Sigmoid colon (tissue), 4 donors: ENCODE data around the gene BCR.

ENCODE experiments used
- POLR2A ChIP-seq, 2 donors: fragments of 450-650 bp; IDR thresholded peaks; one replicate each; pipeline ENCODE4 v1.6.1; 2016; ENCODE audit warnings: antibody characterized with exemption in 2 of 2, mild to moderate bottlenecking in 2 of 2, moderate library complexity in 2 of 2
- POLR2AphosphoS5 ChIP-seq, 4 donors: sonication (generic); formaldehyde crosslinking; IDR thresholded peaks; one replicate each; pipeline ENCODE4 v1.6.1; 2017; ENCODE audit warnings: antibody characterized with exemption in 4 of 4
- TF ChIP-seq, protein P1 (sequence below), 4 experiments: fragments of 450-650 bp in 3 of 4; fragments of 200-600 bp in 1 of 4; IDR thresholded peaks; one replicate each; pipeline ENCODE4 v1.5.1; 2016 to 2019; ENCODE audit warnings: antibody characterized with exemption in 4 of 4, mild to moderate bottlenecking in 3 of 4, moderate library complexity in 2 of 4

DNA sequence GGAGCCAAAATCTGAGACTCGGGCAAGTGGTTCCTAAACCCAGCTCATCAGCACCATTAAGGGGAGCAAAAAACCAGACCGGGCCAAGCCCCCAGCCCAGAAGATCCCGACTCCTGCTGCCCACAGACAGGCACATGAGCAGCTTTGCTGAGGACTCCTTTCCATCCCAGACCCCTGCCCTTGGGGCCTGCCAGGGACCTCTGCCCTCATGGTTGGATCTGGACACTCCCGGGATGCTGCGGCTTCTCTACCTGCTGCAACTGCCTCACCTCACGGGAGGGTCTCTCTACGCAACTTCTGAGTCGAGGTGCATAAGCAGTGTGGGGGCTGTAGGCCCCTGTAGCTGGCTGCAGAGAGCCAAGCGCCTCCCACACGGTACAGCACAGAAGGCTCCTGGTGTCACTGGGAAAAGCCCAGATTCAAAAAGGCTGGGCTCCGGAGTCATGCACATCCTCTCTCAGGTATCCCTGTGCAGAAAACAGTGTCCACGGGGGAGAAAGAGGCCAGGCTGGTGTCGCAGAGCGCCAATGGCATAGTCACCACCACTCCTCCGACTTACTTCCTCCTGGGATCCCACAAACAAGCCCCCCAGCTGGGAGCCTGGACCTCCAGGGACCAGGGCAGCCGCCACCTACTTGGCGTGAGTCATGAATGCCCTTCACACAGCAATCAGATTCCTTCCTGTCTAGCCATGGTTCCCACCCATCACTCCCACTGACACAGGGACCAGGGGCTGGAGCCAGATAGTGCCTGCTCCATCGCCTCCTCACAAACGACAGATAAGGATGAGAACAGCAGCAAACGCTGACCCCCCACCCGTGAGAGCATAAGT, 122.1 kb downstream of the BCR start:
- no peak for TF ChIP-seq POLR2AphosphoS5 (IDR thresholded peaks at IDR 0.05)
- TF ChIP-seq POLR2A (IDR thresholded peaks at IDR 0.05): no peak
- TF ChIP-seq, protein P1, sequence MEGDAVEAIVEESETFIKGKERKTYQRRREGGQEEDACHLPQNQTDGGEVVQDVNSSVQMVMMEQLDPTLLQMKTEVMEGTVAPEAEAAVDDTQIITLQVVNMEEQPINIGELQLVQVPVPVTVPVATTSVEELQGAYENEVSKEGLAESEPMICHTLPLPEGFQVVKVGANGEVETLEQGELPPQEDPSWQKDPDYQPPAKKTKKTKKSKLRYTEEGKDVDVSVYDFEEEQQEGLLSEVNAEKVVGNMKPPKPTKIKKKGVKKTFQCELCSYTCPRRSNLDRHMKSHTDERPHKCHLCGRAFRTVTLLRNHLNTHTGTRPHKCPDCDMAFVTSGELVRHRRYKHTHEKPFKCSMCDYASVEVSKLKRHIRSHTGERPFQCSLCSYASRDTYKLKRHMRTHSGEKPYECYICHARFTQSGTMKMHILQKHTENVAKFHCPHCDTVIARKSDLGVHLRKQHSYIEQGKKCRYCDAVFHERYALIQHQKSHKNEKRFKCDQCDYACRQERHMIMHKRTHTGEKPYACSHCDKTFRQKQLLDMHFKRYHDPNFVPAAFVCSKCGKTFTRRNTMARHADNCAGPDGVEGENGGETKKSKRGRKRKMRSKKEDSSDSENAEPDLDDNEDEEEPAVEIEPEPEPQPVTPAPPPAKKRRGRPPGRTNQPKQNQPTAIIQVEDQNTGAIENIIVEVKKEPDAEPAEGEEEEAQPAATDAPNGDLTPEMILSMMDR (IDR thresholded peaks at IDR 0.05): no peak
